ACC112 (cell line): ENCODE data around the gene MCC.

Source experiments
- H2AFZ ChIP-seq: fragments of 200-600 bp; sonication (generic); one replicate; pipeline ENCODE4 v1.6.0; 2017; ENCODE audit warnings: antibody characterized with exemption, low read length; ENCODE audit not compliant: unreplicated experiment
- H3K27ac ChIP-seq: fragments of 200-600 bp; sonication (generic); 2 replicates; pipeline ENCODE4 v1.5.1; 2014; ENCODE audit warnings: low read depth, mild to moderate bottlenecking, antibody characterized with exemption, low read length, moderate library complexity
- H3K27me3 ChIP-seq: fragments of 200-600 bp; sonication (generic); 2 replicates; pipeline ENCODE4 v1.6.1; 2014; ENCODE audit warnings: mild to moderate bottlenecking, antibody characterized with exemption, low read length, moderate library complexity, mixed read lengths; ENCODE audit not compliant: insufficient read depth
- H3K36me3 ChIP-seq: fragments of 200-600 bp; sonication (generic); 2 replicates; pipeline ENCODE4 v1.6.1; 2016; ENCODE audit warnings: mild to moderate bottlenecking, antibody characterized with exemption, low read length, moderate library complexity, mixed read lengths; ENCODE audit not compliant: insufficient read depth
- H3K4me1 ChIP-seq: fragments of 200-600 bp; sonication (generic); one replicate; pipeline ENCODE4 v1.6.1; 2016; ENCODE audit warnings: low read length, mixed read lengths; ENCODE audit not compliant: insufficient read depth, unreplicated experiment, control insufficient read depth
- H3K4me3 ChIP-seq: fragments of 200-600 bp; sonication (generic); 2 replicates; pipeline ENCODE4 v1.5.1; 2014; ENCODE audit warnings: mild to moderate bottlenecking, low read depth, low read length
- H3K79me2 ChIP-seq: fragments of 200-600 bp; sonication (generic); one replicate; pipeline ENCODE4 v1.6.0; 2016; ENCODE audit warnings: low read length; ENCODE audit not compliant: control insufficient read depth, unreplicated experiment, insufficient read depth

The MCC gene

DNA sequence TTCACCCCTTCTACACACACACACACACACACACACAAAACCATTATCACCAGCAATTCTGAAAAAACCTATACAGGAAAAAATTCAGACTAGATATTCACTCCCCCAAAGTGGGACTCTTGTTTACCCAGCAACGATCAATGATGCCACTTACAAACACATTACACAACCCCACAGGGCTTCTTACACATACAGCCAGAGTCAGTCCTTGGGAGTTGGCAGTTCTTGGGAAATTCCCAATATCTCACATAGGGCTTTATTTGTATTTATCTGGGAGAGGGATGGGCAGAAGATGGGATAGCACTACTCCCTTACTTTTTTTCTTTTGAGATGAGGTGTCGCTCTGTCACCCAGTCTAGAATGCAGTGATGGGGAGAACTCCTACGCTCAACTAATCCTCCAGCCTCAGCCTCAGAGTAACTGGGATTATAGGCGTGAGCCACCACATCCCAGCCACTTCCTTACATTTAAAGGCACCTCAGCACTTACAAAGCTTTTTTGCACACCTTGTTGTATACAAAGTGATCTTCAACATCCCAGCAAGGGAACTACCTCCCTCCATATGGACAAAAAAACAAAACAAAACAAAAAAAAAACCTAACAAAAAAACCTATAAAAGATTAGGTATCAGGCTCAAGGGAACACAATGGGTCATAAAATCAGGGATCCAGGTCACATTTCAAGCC is 221.9 kb downstream of the MCC start:
- no peak overlapping the region for H2AFZ ChIP-seq
- no peaks in the 10 kb centered on the region for H3K36me3 ChIP-seq
- H3K4me3 ChIP-seq = no peak overlapping the region
- H3K27ac ChIP-seq = no peak overlapping the region
- H3K4me1 ChIP-seq = peaks cover 5% of the 10 kb centered on the region
- no peaks in the 10 kb centered on the region for H3K79me2 ChIP-seq
- H3K27me3 ChIP-seq = no peaks in the 10 kb centered on the region

DNA sequence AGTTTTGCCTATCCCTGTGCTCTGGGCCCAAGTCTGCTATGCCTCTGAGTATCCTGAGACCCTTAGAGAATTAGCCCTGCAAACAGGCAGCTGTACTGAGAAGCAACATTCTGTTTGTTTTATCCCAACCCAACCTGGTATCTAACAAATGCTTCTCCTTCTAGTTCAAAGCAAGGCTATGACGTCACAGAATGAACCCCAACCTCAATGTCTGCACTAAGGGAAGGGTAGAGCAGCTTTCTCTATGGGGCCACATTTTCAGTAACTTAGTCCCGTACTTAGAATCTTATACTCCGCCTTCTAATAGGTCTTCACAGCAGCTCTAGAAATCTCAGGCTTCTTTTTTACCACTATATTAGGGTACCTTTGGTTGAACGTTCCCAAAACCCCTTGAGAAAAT is 223.1 kb downstream of the MCC start:
- Histone ChIP-seq H2AFZ (no peak overlapping the region), H3K36me3 (no peaks in the 10 kb centered on the region), H3K4me3 (no peak overlapping the region), H3K79me2 (no peaks in the 10 kb centered on the region), H3K4me1 (no peaks in the 10 kb centered on the region), H3K27me3 (no peaks in the 10 kb centered on the region), H3K27ac (no peak overlapping the region)

GRCh38 chr5:113264046-113264445 is 224.2 kb downstream of the MCC start:
- Histone ChIP-seq H3K4me1 (no peaks in the 10 kb centered on the region), H3K36me3 (no peaks in the 10 kb centered on the region), H3K79me2 (no peaks in the 10 kb centered on the region), H2AFZ (no peak overlapping the region), H3K4me3 (no peak overlapping the region), H3K27me3 (no peaks in the 10 kb centered on the region), H3K27ac (no peak overlapping the region)

DNA sequence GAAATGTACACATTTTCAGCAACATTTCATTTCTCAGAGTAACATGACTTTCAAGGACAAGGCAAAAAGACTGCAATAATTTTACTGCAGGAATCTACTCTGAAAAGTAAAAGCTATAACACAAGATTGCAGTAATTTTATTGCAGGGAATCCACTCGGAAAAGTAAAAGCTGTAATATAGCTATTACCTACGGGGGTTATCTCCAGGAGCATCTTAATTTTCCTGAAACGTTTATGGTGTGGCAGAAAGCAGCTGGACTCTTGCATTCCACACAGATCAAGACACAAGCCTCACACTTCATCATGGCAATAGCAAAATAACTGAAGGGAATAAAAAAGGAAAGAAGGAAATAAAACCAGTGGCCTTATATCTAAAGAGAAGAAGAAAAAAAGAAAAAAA is 224.7 kb downstream of the MCC start:
- Histone ChIP-seq H2AFZ (no peak overlapping the region), H3K4me1 (no peaks in the 10 kb centered on the region), H3K27me3 (no peaks in the 10 kb centered on the region), H3K27ac (no peak overlapping the region), H3K4me3 (no peak overlapping the region), H3K36me3 (no peaks in the 10 kb centered on the region), H3K79me2 (no peaks in the 10 kb centered on the region)

GRCh38 chr5:113262674-113263073 is 225.6 kb downstream of the MCC start:
- H2AFZ ChIP-seq = no peak overlapping the region
- H3K36me3 ChIP-seq = no peaks in the 10 kb centered on the region
- no peaks in the 10 kb centered on the region for H3K27me3 ChIP-seq
- H3K4me1 ChIP-seq = no peaks in the 10 kb centered on the region
- H3K27ac ChIP-seq = no peak overlapping the region
- H3K4me3 ChIP-seq = no peak overlapping the region
- no peaks in the 10 kb centered on the region for H3K79me2 ChIP-seq

- Histone ChIP-seq H3K27me3 (no peaks in the 10 kb centered on the region), H3K4me1 (no peaks in the 10 kb centered on the region), H3K36me3 (no peaks in the 10 kb centered on the region), H2AFZ (no peak overlapping the region), H3K4me3 (no peak overlapping the region), H3K79me2 (no peaks in the 10 kb centered on the region), H3K27ac (no peak overlapping the region)
Observed at GRCh38 chr5:113259034-113259433, 229.2 kb downstream of the MCC start.

DNA sequence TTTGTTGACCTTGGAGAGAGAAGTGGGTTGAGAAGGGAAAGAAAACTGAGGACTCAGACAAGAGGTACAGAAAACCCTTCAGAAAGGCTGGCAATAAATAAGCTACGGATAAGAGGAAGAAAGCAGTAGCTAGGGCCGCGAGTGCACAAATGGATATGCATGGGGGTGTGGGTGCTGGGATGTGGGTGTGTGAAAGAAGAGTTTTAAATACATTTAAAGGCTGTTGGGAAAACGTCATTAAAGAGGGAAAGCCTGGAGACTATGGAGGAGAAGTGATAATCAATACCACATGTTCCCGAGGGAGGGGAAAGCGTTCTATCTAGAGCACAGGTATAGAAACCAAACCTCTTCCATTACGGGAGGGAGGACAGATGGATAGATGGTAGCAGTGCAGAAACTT is 230.7 kb downstream of the MCC start:
- Histone ChIP-seq H3K36me3 (no peaks in the 10 kb centered on the region), H3K4me1 (no peaks in the 10 kb centered on the region), H3K27me3 (no peaks in the 10 kb centered on the region), H2AFZ (no peak overlapping the region), H3K4me3 (no peak overlapping the region), H3K79me2 (no peaks in the 10 kb centered on the region), H3K27ac (no peak overlapping the region)

GRCh38 chr5:113256671-113257452 is 231.4 kb downstream of the MCC start:
- H3K27me3 ChIP-seq = no peaks in the 10 kb centered on the region
- no peaks in the 10 kb centered on the region for H3K36me3 ChIP-seq
- H3K4me3 ChIP-seq = no peak overlapping the region
- no peaks in the 10 kb centered on the region for H3K4me1 ChIP-seq
- no peaks in the 10 kb centered on the region for H3K79me2 ChIP-seq
- no peak overlapping the region for H3K27ac ChIP-seq
- no peak overlapping the region for H2AFZ ChIP-seq

GRCh38 chr5:113255579-113256386 is 232.5 kb downstream of the MCC start:
- Histone ChIP-seq H2AFZ (no peak overlapping the region), H3K36me3 (no peaks in the 10 kb centered on the region), H3K4me1 (peaks cover 3% of the 10 kb centered on the region), H3K27me3 (no peaks in the 10 kb centered on the region), H3K27ac (no peak overlapping the region), H3K4me3 (no peak overlapping the region), H3K79me2 (no peaks in the 10 kb centered on the region)

DNA sequence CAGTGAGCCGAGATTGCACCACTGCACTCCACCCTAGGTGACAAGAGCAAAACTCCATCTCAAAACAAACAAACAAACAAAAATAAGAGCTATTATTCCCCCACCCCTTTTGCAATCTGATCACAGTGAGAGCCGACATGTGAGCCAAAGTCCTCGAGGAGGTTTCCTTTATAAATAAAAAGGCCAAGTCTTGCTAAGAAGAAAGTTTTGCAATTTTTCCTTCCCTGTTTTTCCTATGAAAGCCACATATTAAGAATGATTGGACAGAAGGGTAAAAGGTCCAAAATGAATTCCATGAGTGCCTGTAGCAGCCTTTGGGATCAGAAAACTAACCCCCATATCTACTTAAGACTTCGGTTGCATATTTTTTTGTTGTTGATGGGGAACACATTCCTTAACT is 233.1 kb downstream of the MCC start:
- Histone ChIP-seq H3K27ac (no peak overlapping the region), H3K79me2 (no peaks in the 10 kb centered on the region), H2AFZ (no peak overlapping the region), H3K27me3 (no peaks in the 10 kb centered on the region), H3K4me3 (no peak overlapping the region), H3K4me1 (peaks cover 8% of the 10 kb centered on the region), H3K36me3 (no peaks in the 10 kb centered on the region)
